CD14-positive monocyte (primary cell): ENCODE measurements around the gene TEX48. TPM values are rescaled to one million over a fixed set of nuclear protein-coding genes. Genes with fewer than 3 reads are reported as not detected.

Source experiments
- DNase-seq, 3 donors: peaks; one replicate each; pipeline ENCODE4 v3.0.0-alpha.2; 2011 to 2022
- H2AFZ ChIP-seq: 2 replicates; pipeline ENCODE4 v1.6.0; 2012; ENCODE audit warnings: mild to moderate bottlenecking, low read depth, low read length, inconsistent platforms; ENCODE audit not compliant: insufficient read depth, poor library complexity, severe bottlenecking
- H3K27ac ChIP-seq, 2 donors: 1 replicate in 1 of 2; 2 replicates in 1 of 2; pipeline ENCODE4 v1.5.1; 2012 to 2013; ENCODE audit warnings: low read length in 2 of 2, control low read depth in 1 of 2, inconsistent platforms in 1 of 2, low read depth in 1 of 2, mild to moderate bottlenecking in 1 of 2
- H3K27me3 ChIP-seq, 2 donors: one replicate each; pipeline versions ENCODE4 v1.6.0 to v1.6.1; 2011 to 2013; ENCODE audit warnings: low read length in 2 of 2; ENCODE audit not compliant: control insufficient read depth in 2 of 2, insufficient read depth in 2 of 2
- H3K36me3 ChIP-seq, 2 donors: replicated peaks in 1 of 2; 1 replicate in 1 of 2; 2 replicates in 1 of 2; pipeline versions ENCODE4 v1.5.1 to v1.6.1; 2012 to 2013; ENCODE audit warnings: low read length in 2 of 2, control low read depth in 1 of 2, inconsistent platforms in 1 of 2, mild to moderate bottlenecking in 1 of 2; ENCODE audit not compliant: insufficient read depth in 2 of 2, control insufficient read depth in 1 of 2
- H3K4me1 ChIP-seq, 2 donors: 1 replicate in 1 of 2; 2 replicates in 1 of 2; pipeline versions ENCODE4 v1.5.1 to v1.6.1; 2012 to 2013; ENCODE audit warnings: low read length in 2 of 2, control low read depth in 1 of 2, inconsistent platforms in 1 of 2, mild to moderate bottlenecking in 1 of 2, moderate library complexity in 1 of 2; ENCODE audit not compliant: insufficient read depth in 2 of 2, control insufficient read depth in 1 of 2
- H3K4me2 ChIP-seq: replicated peaks from 2 replicates; pipeline ENCODE3; 2012; ENCODE audit warnings: low read length, moderate library complexity, mild to moderate bottlenecking; ENCODE audit not compliant: poor library complexity, severe bottlenecking; ENCODE audit errors: extremely low read depth
- H3K4me3 ChIP-seq, 3 experiments: fragments of 200-600 bp in 1 of 3; sonication (generic) in 1 of 3; replicated peaks in 1 of 3; 1 replicate in 2 of 3; 2 replicates in 1 of 3; pipeline ENCODE4 v1.5.1; 2011 to 2013; ENCODE audit warnings: low read length in 3 of 3, mild to moderate bottlenecking in 3 of 3, control low read depth in 2 of 3, low read depth in 2 of 3, inconsistent platforms in 1 of 3, moderate library complexity in 1 of 3
- H3K79me2 ChIP-seq: 2 replicates; pipeline ENCODE4 v1.6.0; 2012; ENCODE audit warnings: mild to moderate bottlenecking, control low read depth, inconsistent platforms, low read length, moderate library complexity; ENCODE audit not compliant: insufficient read depth
- H3K9ac ChIP-seq: 2 replicates; pipeline ENCODE4 v1.6.0; 2017; ENCODE audit warnings: low read length, mild to moderate bottlenecking; ENCODE audit not compliant: insufficient read depth, poor library complexity, severe bottlenecking
- H3K9me3 ChIP-seq, 2 donors: replicated peaks in 1 of 2; 1 replicate in 1 of 2; 2 replicates in 1 of 2; pipeline versions ENCODE4 v1.5.1 to v1.6.1; 2012 to 2013; ENCODE audit warnings: low read length in 2 of 2, control low read depth in 1 of 2; ENCODE audit not compliant: control insufficient read depth in 1 of 2, insufficient read depth in 1 of 2
- H4K20me1 ChIP-seq: 2 replicates; pipeline ENCODE4 v1.6.0; 2012; ENCODE audit warnings: mild to moderate bottlenecking, low read length, control low read depth, moderate library complexity; ENCODE audit not compliant: insufficient read depth
- H3K27ac Mint-ChIP-seq, 7 donors: one replicate each; pipeline ENCODE4 v1.8.0; 2020; ENCODE audit warnings: mild to moderate bottlenecking in 7 of 7, mixed read lengths in 7 of 7, moderate library complexity in 6 of 7, inconsistent platforms in 2 of 7
- H3K27me3 Mint-ChIP-seq, 3 donors: one replicate each; pipeline ENCODE4 v1.8.0; 2021 to 2022; ENCODE audit warnings: low read depth in 3 of 3, mild to moderate bottlenecking in 3 of 3, mixed read lengths in 3 of 3, moderate library complexity in 3 of 3, inconsistent platforms in 1 of 3
- H3K36me3 Mint-ChIP-seq, 2 donors: one replicate each; pipeline ENCODE4 v1.8.0; 2020; ENCODE audit warnings: mixed read lengths in 2 of 2, inconsistent platforms in 1 of 2, mild to moderate bottlenecking in 1 of 2
- H3K4me1 Mint-ChIP-seq: one replicate; pipeline ENCODE4 v1.8.0; 2020; ENCODE audit warnings: mild to moderate bottlenecking, mixed read lengths
- H3K4me3 Mint-ChIP-seq, 2 donors: one replicate each; pipeline ENCODE4 v1.8.0; 2020; ENCODE audit warnings: mild to moderate bottlenecking in 2 of 2, mixed read lengths in 2 of 2, moderate library complexity in 1 of 2
- H3K9me3 Mint-ChIP-seq, 7 donors: one replicate each; pipeline ENCODE4 v1.8.0; 2020 to 2022; ENCODE audit warnings: mixed read lengths in 7 of 7, mild to moderate bottlenecking in 6 of 7, moderate library complexity in 6 of 7, inconsistent platforms in 2 of 7
- WGBS: methylation state at CpG from one replicate; pipeline ENCODE4 v1.1.5; 2013; ENCODE audit warnings: missing lambda C conversion rate; ENCODE audit not compliant: insufficient coverage; 5-methylcytosine and 5-hydroxymethylcytosine counted together
- intact Hi-C, 2 donors: fragments of 100-400 bp; cut with micrococcal nuclease; formaldehyde crosslinking; loops; one replicate each; pipeline versions ENCODE4 v1.15.0 to v1.15.1; 2023
- polyA plus RNA-seq, 3 donors: library from polyadenylated mRNA; depleted of rRNA in 1 of 3; unstranded in 2 of 3; stranded (reverse) in 1 of 3; fragments of 300-500 nt in 2 of 3; fragments of >200 nt in 1 of 3; fragmentation: Illumina TruSeq in 2 of 3; gene quantifications; 1 replicate in 2 of 3; 2 replicates in 1 of 3; pipeline ENCODE4 v1.2.3, GENCODE V29; 2012 to 2021
- TF ChIP-seq, protein P1 (sequence below): fragments of 200-600 bp; IDR thresholded peaks from one replicate; pipeline ENCODE4 v1.8.0; 2022; ENCODE audit warnings: antibody characterized with exemption, mild to moderate bottlenecking

The TEX48 gene
- polyA plus RNA-seq, 3 donors = not detected

DNA sequence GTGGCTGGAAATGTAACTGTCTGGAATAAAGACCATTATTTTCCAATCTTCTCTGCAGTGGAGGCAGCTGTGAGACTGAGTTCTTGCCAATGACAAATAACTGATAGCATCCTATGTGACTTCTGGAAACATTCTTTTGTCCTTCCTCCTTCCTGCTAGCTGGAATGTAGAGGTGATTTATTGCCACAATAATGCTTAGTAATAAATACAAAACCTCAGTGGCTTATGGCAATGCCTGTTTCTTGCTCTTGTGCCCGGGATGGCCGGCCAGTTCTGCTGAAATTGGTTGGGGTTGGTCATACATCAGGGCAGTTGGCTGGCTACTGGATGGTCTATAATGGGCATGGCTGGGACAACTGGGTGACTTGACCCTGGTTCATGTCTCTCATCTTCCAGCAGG lies 12.2 kb upstream of the TEX48 start:
- Histone ChIP-seq H3K4me1 (no peaks in the 10 kb centered on the region), H3K27ac (no peak overlapping the region), H3K9ac (no peak overlapping the region), H3K27me3 (no peaks in the 10 kb centered on the region), H4K20me1 (no peaks in the 10 kb centered on the region), H3K9me3 (no peaks in the 10 kb centered on the region), H3K79me2 (no peaks in the 10 kb centered on the region), H3K4me2 (no peak overlapping the region), H3K4me3 (no peak overlapping the region), H2AFZ (no peak overlapping the region), H3K36me3 (no peaks in the 10 kb centered on the region)
- TF ChIP-seq, protein P1, sequence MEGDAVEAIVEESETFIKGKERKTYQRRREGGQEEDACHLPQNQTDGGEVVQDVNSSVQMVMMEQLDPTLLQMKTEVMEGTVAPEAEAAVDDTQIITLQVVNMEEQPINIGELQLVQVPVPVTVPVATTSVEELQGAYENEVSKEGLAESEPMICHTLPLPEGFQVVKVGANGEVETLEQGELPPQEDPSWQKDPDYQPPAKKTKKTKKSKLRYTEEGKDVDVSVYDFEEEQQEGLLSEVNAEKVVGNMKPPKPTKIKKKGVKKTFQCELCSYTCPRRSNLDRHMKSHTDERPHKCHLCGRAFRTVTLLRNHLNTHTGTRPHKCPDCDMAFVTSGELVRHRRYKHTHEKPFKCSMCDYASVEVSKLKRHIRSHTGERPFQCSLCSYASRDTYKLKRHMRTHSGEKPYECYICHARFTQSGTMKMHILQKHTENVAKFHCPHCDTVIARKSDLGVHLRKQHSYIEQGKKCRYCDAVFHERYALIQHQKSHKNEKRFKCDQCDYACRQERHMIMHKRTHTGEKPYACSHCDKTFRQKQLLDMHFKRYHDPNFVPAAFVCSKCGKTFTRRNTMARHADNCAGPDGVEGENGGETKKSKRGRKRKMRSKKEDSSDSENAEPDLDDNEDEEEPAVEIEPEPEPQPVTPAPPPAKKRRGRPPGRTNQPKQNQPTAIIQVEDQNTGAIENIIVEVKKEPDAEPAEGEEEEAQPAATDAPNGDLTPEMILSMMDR = no peak
- peaks cover 0 to 4% (median 2%) of the 10 kb centered on the region in 3 donors for H3K27me3 Mint-ChIP-seq
- no peaks in the 10 kb centered on the region for H3K36me3 Mint-ChIP-seq
- H3K9me3 Mint-ChIP-seq = peaks cover 0 to 3% (median 0%) of the 10 kb centered on the region in 7 donors
- H3K27ac Mint-ChIP-seq = no peak overlapping the region
- no peak for DNase-seq
- H3K4me1 Mint-ChIP-seq = peaks cover 11% of the 10 kb centered on the region
- WGBS = no CpG with 5 or more reads among the region's 2 CpGs
- no peak overlapping the region for H3K4me3 Mint-ChIP-seq
- intact Hi-C loops = no loop called here

DNA sequence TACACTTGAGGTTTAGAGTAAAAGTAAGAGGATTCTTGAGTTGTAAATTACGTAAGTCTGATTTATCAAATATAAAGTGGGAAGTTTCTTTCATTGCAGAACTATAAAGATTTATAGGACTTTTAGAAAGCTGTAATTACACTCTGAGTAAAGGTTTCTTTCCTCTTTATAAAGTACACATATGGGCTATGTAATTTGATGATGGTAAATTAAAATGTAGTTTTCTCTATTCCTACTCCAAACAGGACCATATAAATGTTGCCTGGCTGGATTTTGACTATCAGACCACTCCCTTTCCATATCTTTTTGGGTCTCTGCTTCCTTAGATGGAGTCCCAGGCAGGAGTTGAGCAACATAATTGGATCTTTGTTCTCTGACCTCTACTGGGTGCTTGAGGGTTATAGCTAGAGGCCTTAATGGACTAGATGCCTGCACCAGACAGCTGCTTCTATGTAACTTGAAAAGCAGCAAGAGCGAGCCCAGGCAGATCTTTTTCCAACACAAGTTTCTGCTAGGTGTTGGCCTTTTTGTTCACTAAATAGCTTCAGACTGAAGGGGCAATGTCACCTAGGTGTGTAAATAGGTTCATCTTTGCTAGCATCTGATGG lies 11.4 kb upstream of the TEX48 start:
- TF ChIP-seq, protein P1 = no peak
- Histone ChIP-seq H3K9ac (no peak overlapping the region), H3K27ac (no peak overlapping the region), H3K36me3 (no peaks in the 10 kb centered on the region), H4K20me1 (no peaks in the 10 kb centered on the region), H3K4me2 (no peak overlapping the region), H3K9me3 (no peaks in the 10 kb centered on the region), H3K27me3 (no peaks in the 10 kb centered on the region), H3K4me1 (no peaks in the 10 kb centered on the region), H3K79me2 (no peaks in the 10 kb centered on the region), H2AFZ (no peak overlapping the region), H3K4me3 (no peak overlapping the region)
- no peak overlapping the region for H3K4me3 Mint-ChIP-seq
- WGBS = 100% methylated on average over 1 of the region's 2 CpGs
- DNase-seq = no peak
- H3K4me1 Mint-ChIP-seq = peaks cover 11% of the 10 kb centered on the region
- no peak overlapping the region for H3K27ac Mint-ChIP-seq
- peaks cover 0 to 4% (median 2%) of the 10 kb centered on the region in 3 donors for H3K27me3 Mint-ChIP-seq
- no peaks in the 10 kb centered on the region for H3K36me3 Mint-ChIP-seq
- H3K9me3 Mint-ChIP-seq = peaks cover 0 to 3% (median 0%) of the 10 kb centered on the region in 7 donors
- intact Hi-C loops = no loop called here
